Measurements from ENCODE around the gene MED16. TPM values are rescaled to one million over a fixed set of nuclear protein-coding genes. Genes with fewer than 3 reads are reported as not detected.

The MED16 gene
- total RNA-seq, 1 experiment from 2014 or later = 21.3 TPM

DNA sequence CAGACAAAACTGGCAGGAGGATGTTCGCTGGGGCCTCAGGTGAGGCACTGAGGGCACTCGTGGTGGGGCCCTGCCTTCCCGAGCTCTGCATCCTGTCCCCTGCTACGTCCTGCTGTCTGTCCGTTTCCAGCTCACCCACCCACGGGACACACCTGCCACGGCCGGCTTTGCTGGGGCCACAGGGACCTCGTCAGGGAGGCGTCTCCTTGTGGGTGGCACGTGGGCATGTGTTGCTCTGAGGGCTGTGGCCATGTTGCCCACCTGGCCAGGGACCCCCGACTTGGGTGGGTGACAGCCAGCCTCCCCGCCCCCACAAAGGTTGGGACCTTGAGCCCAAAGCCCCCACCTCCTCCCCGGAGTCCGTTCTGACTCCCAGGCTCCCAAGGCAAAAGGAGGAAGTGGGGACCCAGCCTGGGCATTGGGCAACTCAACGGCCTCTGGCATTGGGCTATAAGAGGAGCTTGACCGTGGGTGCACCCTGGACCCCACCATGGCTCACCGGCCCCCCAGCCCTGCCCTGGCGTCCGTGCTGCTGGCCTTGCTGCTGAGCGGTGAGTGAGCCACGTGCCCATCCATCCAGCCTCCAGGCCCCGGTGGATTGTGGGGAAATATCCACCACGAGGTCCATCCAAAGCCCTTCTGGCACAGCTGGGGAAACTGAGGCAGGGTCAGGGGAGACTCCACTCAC, 52.3 kb downstream of the MED16 start, which contains the start of gene PRTN3:
TSS of gene PRTN3 (plus strand) at position 481 of the 688 bp plus-strand sequence. CDS start at position 491, 10 bp downstream.
- no peak within 1 kb of the TSS for H3K4me3 ChIP-seq
- H3K9me3 ChIP-seq (replicated peaks) = no peaks in the 10 kb centered on the region
- no peak for DNase-seq
- peaks cover 25% of the 10 kb centered on the region for H3K27me3 ChIP-seq
- H3K4me1 ChIP-seq = 0 out of 2 replicates have a peak, but pooled peaks cover 3% of the 10 kb centered on the region
- H3K27ac ChIP-seq = no peak within 1 kb of the TSS
- no peaks in the 10 kb centered on the region for H3K36me3 ChIP-seq

DNA sequence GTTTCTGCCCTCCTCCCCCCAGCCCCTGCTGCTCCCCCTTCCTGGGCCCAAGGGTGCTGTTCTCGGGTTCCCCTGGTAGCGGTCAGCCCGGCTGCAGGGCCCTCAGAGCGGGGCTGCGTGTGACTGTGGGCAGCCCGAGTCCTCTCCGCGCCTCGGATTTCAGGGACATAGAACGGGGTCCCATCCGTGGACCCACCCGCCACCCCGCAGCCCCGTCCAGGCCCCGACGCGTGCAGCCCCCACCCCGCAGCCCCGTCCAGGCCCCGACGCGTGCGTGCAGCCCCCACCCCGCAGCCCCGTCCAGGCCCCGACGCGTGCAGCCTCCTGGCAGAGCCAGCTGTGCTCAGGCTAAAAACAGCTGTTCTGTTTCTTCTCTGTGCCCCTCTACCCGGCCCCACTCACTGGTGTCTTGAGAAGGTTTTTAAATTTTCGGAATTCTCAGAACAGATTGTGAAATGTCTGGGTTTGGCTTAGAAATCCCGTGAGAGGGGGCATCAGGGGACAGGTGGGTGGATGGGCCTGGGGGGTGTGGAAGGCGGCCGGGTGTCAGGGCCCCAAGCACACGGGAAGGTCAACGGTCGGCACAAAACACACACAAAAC, 57.7 kb downstream of the MED16 start:
- 0 out of 2 replicates have a peak, but pooled peaks cover 3% of the 10 kb centered on the region for H3K4me1 ChIP-seq
- no peak for DNase-seq
- H3K27ac ChIP-seq = no peak overlapping the region
- no peak overlapping the region for H3K4me3 ChIP-seq
- no peaks in the 10 kb centered on the region for H3K36me3 ChIP-seq
- no peaks in the 10 kb centered on the region for H3K9me3 ChIP-seq (replicated peaks)
- peaks cover 39% of the 10 kb centered on the region for H3K27me3 ChIP-seq

DNA sequence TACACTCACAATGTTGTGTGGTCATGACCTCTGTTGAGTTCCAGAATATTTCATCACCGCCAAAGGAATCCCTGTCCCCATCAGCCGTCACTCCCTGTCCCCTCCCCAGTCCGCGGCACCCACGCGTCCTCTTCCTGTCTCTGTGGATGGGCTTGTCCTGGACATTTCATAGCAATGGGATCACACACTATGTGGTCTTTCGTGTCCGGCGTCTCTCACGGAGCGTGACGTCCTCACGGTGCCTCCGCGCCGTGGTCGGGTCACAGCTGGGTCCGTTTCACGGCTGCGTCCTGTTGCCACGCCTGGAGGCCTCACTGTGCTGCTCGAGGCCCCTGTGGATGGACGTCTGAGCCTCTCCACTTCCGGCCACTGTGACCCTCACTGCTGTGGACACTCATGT, 58.8 kb downstream of the MED16 start:
- Histone ChIP-seq H3K9me3 (replicated peaks) (no peaks in the 10 kb centered on the region), H3K4me3 (no peak overlapping the region), H3K27ac (no peak overlapping the region), H3K27me3 (peaks cover 36% of the 10 kb centered on the region), H3K36me3 (no peaks in the 10 kb centered on the region), H3K4me1 (no peaks in the 10 kb centered on the region)
- no peak for DNase-seq

DNA sequence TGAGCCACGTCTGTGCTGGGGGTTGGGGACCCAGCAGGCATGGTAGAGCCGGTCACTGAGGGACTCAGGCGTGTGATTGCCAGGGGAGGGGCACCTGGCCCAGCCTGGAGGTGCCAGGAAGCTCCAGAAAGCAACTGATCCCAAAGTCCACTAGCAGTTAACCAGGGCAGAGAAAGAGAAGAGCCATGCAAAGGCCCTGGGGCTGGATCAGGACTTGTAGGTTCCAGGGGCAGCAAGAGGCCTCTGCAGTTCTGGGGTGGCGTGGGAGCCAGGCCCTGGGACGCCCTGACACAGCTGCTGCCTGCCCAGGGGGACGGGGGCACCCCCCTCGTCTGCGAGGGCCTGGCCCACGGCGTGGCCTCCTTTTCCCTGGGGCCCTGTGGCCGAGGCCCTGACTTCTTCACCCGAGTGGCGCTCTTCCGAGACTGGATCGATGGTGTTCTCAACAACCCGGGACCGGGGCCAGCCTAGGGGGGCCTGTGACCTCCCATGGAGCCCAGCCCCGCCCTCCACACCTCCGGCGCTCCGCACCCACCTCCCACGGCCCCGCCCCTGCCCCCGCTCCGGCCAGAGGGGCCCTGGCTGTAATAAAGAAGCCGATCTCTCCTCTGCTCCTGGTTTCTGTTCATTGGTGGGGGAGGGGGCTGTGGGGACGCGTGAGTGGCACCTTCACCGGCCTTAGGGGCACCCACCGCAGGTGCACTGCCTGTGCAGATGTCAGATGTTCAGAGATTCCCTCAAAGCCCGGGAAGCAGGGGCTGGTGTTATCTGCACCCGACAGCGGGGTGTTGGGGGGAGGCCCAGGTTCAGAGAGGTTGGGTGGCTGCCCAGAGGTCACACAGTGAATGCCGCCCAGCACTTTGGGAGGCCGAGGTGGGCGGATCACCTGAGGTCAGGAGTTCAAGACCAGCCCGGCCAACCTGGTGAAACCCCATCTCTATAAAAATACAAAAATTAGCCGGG, 61.3 kb downstream of the MED16 start:
- H3K9me3 ChIP-seq (replicated peaks) = no peaks in the 10 kb centered on the region
- H3K4me3 ChIP-seq = no peak overlapping the region
- H3K27me3 ChIP-seq = peaks cover 36% of the 10 kb centered on the region
- H3K4me1 ChIP-seq = no peaks in the 10 kb centered on the region
- no peaks in the 10 kb centered on the region for H3K36me3 ChIP-seq
- DNase-seq = no peak
- H3K27ac ChIP-seq = no peak overlapping the region

DNA sequence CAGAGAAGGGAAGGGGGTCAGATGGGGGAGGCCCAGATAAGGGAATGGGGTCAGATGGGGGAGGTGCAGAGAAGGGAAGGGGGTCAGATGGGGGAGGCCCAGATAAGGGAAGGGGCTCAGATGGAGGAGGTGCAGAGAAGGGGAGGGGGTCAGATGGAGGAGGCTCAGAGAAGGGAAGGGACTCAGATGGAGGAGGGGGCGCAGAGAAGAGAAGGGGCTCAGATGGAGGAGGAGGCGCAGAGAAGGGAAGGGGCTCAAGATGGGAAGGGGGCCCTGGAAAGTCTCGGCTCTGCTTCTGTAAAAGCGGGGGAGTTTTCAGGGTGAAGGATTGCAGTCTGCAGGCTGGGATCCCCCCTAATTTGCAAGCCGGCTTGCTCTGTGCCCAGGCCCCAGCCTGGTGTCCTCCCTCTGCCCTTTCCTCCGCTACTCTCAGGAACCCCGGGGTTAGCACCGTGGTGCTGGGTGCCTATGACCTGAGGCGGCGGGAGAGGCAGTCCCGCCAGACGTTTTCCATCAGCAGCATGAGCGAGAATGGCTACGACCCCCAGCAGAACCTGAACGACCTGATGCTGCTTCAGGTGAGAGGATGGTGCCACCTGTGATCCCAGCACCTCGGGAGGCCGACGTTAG, 63.7 kb downstream of the MED16 start:
- H3K27me3 ChIP-seq = peaks cover 27% of the 10 kb centered on the region
- no peaks in the 10 kb centered on the region for H3K4me1 ChIP-seq
- H3K4me3 ChIP-seq = no peak overlapping the region
- H3K36me3 ChIP-seq = no peaks in the 10 kb centered on the region
- DNase-seq = no peak
- no peaks in the 10 kb centered on the region for H3K9me3 ChIP-seq (replicated peaks)
- no peak overlapping the region for H3K27ac ChIP-seq

DNA sequence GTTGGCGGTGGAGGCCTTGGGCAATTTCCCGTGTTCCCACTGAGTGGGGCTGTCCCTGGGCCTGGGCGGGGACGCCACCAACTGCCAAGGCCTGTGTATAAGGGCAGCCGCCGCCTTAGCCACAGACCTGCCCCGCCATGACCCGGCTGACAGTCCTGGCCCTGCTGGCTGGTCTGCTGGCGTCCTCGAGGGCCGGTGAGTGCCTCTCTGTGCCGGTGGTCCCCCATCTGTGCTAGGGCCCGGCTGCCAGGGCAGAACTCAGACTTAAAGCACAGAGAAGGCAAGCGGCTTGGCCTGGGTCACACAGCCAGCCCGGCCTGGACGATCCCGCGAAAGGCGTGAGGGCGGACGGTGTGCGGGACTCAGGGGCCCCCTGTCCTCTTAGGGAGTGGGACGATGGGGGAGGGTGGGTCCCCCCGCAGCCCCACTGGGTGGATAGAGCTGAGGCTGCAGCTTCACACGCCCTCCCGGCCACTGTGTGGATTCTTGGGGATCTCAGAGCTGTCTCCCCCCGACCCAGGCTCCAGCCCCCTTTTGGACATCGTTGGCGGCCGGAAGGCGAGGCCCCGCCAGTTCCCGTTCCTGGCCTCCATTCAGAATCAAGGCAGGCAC, 65.2 kb downstream of the MED16 start, which contains the start of gene AZU1:
TSS of gene AZU1 (plus strand) at position 128 of the 612 bp plus-strand sequence. CDS start at position 138, 10 bp downstream.
- Histone ChIP-seq H3K27ac (no peak within 1 kb of the TSS), H3K9me3 (replicated peaks) (no peaks in the 10 kb centered on the region), H3K4me1 (no peaks in the 10 kb centered on the region), H3K4me3 (no peak within 1 kb of the TSS), H3K27me3 (peaks cover 22% of the 10 kb centered on the region; the same call in 1 of the 2 replicates), H3K36me3 (no peaks in the 10 kb centered on the region)
- DNase-seq = no peak

DNA sequence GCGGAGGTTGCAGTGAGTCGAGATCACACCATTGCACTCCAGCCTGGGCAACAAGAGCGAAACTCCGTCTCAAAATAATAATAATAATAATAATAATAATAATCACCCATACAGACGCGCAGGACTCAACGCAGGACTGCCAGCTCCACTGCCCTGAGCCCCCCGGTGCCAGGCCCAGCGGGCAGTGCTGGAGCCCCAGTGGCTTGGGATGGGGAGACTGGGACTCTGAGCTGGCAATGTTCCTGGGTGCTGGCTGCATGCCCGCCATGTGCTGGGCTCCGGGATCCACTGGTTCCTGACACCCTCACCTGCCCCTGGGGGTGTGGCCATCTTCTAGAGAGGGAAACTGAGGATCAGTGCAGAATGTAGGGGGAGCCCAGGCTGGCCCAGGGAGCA, 65.7 kb downstream of the MED16 start:
- H3K36me3 ChIP-seq = no peaks in the 10 kb centered on the region
- no peak for DNase-seq
- H3K27ac ChIP-seq = no peak overlapping the region
- no peaks in the 10 kb centered on the region for H3K9me3 ChIP-seq (replicated peaks)
- no peaks in the 10 kb centered on the region for H3K4me1 ChIP-seq
- H3K4me3 ChIP-seq = no peak overlapping the region
- peaks cover 22% of the 10 kb centered on the region; the same call in 1 of the 2 replicates for H3K27me3 ChIP-seq

DNA sequence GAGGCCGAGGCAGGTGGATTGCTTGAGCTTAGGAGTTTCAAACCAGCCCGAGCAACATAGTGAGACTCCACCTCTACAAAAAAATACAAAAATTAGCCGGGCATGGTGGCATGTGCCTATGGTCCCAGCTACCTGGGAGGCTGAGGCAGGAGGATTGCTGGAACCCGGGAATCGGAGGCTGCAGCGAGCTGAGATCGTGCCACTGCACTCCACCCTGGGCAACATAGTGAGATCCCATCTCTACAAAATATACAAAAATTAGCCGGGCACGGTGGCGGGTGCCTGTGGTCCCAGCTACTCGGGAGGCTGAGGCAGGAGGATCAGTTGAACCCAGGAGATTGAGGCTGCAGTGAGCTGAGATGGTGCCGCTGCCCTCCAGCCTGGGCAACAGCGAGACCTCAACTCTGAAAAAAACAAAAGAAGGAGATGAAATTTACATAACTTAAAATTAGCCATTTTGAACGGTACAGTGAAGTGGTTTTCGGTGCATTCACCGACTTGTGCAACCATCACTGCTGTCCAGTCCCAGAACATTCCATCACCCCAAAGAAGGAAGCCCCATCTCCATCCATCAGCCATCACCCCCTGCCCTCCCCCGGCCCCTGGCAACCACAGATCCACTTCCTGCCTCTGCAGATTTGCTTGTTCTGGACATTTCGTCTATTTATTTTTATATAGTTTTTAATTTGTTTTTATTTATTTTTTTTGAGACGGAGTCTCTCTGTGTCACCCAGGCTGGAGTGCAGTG, 66.9 kb downstream of the MED16 start:
- H3K27me3 ChIP-seq = peaks cover 10% of the 10 kb centered on the region; the same call in 1 of the 2 replicates
- H3K36me3 ChIP-seq = no peaks in the 10 kb centered on the region
- no peaks in the 10 kb centered on the region for H3K9me3 ChIP-seq (replicated peaks)
- no peak for DNase-seq
- no peak overlapping the region for H3K27ac ChIP-seq
- no peak overlapping the region for H3K4me3 ChIP-seq
- no peaks in the 10 kb centered on the region for H3K4me1 ChIP-seq

DNA sequence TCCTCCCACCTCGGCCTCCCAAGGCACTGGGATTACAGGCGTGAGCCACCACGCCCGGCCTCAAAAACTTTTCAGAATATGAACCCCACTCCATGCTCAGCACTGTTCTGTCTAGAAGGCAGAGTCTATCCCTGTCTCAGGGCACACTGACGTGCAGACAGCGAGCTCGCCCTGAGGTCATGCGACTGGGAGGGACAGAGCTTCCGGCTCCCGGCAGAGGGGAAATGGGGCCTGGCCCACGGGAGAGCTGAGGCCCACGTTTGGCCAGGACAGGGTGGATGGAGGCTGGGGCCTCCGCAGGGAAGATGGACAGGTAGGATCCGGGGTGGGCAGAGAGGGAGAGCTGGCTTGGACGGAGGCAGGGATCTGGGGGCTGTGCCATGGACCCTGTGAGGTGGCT, 68.1 kb downstream of the MED16 start:
- H3K4me3 ChIP-seq = no peak overlapping the region
- H3K9me3 ChIP-seq (replicated peaks) = no peaks in the 10 kb centered on the region
- no peak for DNase-seq
- H3K4me1 ChIP-seq = no peaks in the 10 kb centered on the region
- H3K27me3 ChIP-seq = no peaks in the 10 kb centered on the region; the same call in 1 of the 2 replicates
- no peaks in the 10 kb centered on the region for H3K36me3 ChIP-seq
- H3K27ac ChIP-seq = no peak overlapping the region

DNA sequence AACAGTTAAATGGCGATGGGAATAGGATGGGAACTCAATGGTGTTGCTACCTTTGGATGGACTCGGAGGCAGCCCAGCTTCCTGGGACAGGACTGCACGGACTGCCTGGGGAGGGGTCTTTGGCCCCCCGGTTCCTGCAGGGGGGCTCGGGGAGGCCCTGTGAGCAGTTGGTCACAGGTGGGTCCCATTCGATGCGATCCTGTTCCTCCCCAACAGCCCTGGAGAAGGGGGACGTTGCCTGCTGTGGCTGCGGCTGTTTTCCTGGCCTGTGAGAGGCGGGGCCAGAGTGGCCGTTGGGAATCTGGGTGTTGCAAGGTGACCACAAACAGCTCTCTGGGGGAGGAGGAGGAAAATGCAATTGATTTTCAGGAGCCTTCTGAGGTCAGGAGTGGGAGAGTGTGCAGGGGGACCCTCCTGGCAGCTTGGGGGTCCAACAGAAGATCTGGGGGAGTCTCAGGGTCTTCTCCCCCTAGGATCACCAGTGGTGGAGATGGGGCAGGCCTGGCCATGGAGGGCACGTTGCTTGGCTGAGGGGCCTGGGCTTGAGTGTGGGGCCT, 69.3 kb downstream of the MED16 start:
- H3K27me3 ChIP-seq = no peaks in the 10 kb centered on the region
- DNase-seq = no peak

DNA sequence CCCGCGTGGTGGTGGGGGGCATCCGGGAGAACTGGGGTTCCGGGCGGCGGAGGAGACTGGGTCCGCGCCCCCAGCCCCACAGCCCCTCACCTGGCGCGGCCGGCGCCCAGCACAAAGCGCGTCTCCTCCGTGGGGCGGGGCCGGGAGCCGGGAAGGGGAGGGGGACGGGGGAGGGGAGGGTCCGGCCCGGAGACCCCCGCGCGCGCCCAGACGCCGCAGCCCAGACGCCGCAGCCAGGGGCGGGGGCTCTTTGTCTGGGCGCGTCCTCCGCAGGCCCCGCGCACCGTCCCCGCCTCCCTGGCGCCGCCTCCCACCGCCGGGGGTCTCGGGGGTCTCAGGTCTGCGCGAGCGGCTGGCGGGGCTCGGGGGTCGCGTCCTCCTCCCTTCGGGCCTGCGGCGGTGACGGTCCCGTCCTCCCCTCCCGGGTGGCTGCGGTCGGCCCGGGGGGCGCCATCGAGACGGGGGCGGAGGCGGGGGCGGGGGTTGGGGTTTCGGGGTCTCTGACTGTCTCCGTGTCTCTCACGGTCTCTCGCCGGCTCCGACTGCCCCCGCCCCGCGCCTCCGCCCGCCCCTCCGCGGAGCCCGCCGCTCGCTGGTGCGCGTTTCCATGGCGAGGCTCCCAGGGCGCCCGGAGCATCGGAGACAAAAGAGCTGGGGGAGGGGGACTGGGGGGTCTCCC, 71.0 kb downstream of the MED16 start, which contains the start of gene PLPPR3:
TSS of gene PLPPR3 (minus strand) at position 131 of the 679 bp plus-strand sequence. CDS start 396 bp downstream, outside the sequence.
- H3K4me1 ChIP-seq = no peaks in the 10 kb centered on the region
- H3K27me3 ChIP-seq = no peaks in the 10 kb centered on the region
- H3K4me3 ChIP-seq = no peak within 1 kb of the TSS
- no peaks in the 10 kb centered on the region for H3K36me3 ChIP-seq
- no peaks in the 10 kb centered on the region for H3K9me3 ChIP-seq (replicated peaks)
- no peak within 1 kb of the TSS for H3K27ac ChIP-seq
- DNase-seq = no peak

More for the DNA sequence above, 69.3 kb downstream of the MED16 start:
- H3K4me3 ChIP-seq = no peak overlapping the region
- H3K36me3 ChIP-seq = no peaks in the 10 kb centered on the region
- H3K9me3 ChIP-seq (replicated peaks) = no peaks in the 10 kb centered on the region
- no peak overlapping the region for H3K27ac ChIP-seq
- no peaks in the 10 kb centered on the region for H3K4me1 ChIP-seq

DNA sequence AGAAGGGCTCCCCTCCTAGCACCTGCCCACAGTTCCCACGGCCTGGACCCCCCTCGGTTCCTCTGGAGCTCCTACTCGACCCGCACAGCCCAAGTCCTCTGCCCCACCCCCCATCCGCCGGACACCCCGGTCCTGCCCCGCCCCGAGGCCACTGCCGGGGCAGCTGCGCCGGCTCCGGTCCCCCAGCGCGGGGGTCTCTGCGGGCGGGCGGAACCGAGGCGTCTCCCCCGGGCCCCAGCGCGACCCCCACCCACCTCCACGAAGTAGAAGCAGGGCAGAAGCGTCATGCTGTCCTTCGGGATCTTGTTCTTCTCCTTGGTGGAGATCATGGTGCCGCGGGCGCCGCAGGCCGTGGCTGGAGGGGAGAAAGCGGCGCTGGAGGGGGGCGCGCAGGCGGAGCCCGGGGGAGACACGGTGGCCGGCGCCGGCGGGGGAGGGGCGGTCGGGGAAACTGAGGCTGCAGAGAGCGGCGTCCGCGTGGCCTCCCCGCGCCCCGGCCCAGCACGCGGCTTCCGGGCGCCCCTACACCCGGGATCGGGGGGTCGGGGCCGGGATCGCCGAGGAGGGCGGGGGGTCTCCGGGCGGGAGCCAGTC, 71.7 kb downstream of the MED16 start:
- DNase-seq = no peak

More for the DNA sequence above, 71.7 kb downstream of the MED16 start:
- Histone ChIP-seq H3K4me3 (no peak overlapping the region), H3K4me1 (no peaks in the 10 kb centered on the region), H3K27me3 (no peaks in the 10 kb centered on the region), H3K27ac (no peak overlapping the region), H3K9me3 (replicated peaks) (no peaks in the 10 kb centered on the region), H3K36me3 (no peaks in the 10 kb centered on the region)
